Ureter (tissue), 1 donor: ENCODE measurements around the gene TBC1D8. TPM values are rescaled to one million over a fixed set of nuclear protein-coding genes. Genes with fewer than 3 reads are reported as not detected.

Experiments used
- DNase-seq: peaks from one replicate; pipeline ENCODE4 v3.0.0-alpha.2; 2020; ENCODE audit warnings: low spot score
- total RNA-seq: library from RNA; stranded (reverse); gene quantifications from one replicate; pipeline ENCODE4 v1.2.4, GENCODE V29; 2023
- donor health status: DM: yes; HTN: yes; CAD: no.

The TBC1D8 gene
- total RNA-seq, 1 donor from 2014 or later = 69.1 TPM

DNA sequence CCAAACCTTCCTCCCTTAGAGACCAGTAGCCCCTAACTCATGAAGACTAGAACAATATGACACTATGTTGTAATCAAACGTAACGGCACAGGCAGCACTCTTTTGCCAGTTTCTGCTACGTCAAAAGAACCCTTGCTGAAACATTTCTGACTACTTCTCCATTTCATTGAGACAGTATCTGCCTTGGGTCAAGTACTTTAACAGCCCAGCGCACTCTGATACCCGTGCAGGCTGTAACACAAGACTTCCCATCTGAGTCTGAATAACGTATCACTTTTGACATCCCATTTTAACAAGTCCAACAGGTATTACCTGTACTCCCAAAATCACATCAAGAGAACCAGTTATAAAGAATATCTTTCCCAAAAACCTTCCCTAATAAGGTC lies 38.4 kb downstream of the TBC1D8 start:
- DNase-seq = no peak

DNA sequence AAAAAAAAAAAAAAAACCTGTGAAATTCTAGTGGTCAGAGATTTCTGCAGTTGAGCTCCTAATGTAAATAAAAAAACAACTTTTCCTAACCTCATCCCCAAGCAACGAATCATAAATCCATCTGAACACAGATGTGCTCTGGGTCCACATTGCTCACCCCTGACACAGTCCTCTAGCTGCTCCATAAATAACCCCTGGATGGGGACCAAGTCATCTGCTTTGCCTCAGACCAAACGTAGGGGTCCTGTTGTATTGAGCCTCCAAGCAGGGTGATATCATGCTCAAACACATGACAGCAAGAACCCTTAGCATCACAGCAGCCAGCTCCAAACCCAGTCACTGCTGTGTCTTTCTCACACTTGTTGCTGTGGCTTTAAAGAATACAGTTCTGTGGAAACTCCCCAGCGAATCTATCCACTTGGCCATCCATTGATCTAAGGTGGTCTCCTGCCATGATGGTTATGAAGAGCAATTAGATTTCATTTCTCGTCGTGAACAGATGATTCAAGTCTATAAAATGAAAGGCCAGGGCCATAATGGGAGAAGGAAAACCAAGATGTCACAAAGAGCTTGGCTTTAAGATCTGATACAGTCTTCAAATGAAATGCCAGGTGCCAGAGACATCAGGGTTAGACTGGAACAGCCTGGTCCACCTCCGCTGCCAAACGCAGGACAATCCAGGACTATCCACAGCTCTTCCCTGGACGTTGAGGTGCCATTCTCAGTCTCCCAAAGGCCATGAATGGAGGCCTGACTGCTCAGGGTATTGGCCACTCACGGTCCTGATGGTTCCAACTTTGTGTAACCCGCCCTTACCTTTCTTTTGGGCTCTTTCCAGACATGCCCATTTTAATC lies 39.0 kb downstream of the TBC1D8 start:
- DNase-seq = no peak

DNA sequence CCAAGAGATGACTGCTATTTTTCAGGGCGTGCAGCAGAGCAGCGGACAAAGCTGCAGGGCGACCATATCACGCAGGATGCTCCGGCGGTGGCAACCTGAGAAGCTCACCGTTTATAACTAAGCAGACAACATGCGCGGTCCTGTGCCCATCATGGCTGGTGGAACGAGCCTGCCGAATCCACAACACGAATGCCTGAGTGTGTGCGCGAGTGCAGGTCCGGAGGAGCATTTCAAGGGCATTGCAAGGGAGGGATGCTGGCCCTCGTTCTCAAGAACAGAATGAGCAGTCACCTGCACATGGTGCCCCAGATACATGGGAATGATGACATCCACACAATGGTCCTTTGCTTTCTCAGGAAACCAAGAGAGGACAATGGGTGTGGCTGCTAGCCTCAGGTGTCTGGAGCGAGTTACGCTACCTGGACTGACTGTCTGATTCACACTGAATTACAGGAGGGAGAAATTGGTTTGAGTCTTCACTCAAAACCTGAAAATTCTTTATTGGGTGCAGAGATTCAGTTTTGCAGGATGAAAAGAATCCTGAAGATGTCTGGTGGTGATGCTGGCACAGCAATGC lies 39.8 kb downstream of the TBC1D8 start:
- DNase-seq = no peak

DNA sequence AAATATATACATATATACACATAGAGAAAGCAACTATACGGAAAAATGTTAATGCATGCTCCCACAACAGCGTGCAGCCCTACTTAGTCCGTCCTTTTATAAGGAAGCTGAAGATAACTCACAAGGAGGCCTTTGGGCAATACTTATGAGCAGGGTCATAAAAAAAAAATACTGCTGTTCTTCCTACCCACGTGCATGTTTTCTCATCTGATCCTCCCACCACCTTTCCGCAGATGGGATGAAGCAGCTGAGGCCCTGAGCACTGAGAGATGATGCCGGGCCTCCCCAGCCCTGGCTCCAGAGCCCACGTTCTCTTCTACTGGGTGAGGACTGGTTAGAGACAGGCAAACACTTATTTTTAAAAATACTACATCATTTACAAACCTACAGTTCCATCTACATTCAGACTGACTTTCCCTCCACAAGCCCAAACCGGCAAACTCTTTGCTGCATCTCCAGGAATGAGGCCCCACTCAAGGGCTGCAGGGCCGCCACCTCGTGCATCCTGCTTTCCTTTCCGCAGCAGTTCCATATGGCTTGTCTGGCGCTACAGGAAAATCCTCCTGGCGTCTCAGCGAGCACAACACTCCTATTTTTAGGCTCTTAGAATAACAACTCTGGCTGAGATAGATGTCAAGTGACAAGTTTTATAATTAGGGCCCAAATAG lies 41.6 kb downstream of the TBC1D8 start:
- DNase-seq = no peak

DNA sequence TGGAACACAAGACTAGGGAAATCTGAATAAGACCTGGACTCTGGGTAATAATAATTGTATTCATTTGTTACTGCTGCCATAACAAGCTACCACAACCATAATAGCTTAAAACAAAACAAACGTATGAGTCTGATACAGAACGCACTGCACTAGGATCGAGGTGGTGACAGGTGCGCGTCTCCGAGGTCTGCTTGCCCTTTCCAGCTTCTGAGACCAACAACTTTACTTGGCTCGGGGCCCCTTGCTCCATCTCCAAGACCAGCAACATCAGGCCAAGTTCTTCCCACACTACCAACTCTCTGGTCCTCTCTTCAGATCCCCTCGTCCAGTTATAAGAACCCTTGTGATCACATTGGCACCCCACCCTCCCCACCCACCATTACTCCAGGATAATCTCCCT lies 42.8 kb downstream of the TBC1D8 start:
- DNase-seq = no peak

DNA sequence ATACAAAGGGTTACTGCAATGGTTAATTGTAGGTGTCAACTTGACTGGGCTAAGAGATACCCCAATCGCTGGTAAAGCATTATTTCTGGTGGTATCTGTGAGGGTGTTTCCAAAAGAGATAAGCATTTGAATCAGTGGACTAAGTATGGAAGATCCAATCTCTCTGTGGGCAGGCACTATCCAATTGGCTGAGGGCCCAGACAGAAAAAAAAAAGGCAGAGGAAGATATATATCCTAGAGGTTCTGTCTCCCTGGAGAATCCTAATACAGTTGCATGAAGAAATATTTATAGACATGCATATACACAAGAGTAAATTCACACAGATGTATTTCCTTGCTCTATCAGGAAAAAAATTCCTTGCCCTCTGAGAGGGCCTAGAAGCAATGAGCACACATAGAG lies 43.9 kb downstream of the TBC1D8 start:
- no peak for DNase-seq

DNA sequence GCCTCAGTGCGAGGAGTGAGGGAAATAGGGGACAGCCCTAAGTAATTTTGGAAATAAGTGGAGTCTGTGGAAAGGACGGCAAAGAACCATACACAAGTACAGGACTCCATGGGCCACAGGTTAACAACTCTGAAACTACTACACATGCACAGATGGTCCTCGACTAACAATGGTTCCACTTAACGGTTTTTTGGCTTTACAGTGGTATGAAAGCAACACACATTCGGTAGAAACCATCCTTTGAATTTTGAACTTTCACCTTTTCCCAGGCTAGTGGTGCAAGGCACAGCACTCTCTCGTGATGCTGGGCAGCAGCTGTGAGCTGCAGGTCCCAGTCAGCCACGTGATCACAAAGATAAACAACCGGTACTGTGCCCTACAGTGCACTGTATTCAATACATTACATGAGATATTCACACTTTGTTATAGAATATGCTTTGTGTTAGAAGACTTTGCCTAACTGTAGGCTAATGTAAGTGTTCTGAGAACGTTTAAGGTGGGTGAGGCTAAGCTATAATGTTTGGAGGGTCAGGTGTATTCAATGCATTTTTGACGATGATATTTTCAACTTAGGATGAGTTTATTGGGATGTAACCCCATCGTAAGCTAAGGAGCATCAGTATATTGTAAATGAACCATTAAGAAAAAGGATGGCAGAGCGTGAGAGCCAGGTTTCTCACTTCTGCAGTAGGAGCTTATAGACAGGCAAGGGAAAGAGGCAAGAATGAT lies 44.6 kb downstream of the TBC1D8 start:
- no peak for DNase-seq

DNA sequence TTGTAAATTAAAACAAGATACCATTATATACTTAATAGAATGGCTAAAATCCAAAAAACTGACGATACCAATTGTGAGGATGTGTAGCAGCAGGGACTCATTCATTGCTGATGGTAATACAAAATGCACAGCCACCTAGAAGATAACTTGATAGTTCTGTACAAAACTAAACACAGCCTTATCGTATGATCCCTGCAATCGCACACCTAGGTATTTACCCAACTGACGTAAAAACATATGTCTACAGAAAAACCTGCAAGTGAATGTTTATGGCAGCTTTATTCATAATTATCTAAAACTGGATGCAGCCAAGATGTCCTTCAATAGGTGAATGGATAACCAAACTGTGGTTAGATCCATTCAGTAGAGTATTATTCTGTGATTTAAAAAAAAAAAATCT lies 45.5 kb downstream of the TBC1D8 start:
- no peak for DNase-seq

DNA sequence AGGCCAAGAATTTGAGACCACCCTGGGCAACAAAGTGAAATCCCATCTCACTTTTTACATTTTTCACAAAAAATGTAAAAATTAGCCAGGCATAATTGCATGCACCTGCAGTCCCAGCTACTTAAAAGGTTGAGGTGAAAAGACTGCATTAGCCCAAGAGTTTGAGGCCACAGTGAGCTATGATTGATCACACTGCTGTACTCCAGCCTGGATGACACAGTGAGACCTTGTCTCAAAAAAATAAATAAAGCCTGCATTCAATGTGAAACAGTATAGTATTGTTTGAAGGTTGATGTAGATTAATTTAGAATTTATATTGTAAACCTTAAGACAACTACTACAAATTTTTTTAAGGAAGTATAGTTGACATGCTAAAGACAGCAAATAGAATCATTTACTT lies 53.5 kb downstream of the TBC1D8 start:
- DNase-seq = no peak

DNA sequence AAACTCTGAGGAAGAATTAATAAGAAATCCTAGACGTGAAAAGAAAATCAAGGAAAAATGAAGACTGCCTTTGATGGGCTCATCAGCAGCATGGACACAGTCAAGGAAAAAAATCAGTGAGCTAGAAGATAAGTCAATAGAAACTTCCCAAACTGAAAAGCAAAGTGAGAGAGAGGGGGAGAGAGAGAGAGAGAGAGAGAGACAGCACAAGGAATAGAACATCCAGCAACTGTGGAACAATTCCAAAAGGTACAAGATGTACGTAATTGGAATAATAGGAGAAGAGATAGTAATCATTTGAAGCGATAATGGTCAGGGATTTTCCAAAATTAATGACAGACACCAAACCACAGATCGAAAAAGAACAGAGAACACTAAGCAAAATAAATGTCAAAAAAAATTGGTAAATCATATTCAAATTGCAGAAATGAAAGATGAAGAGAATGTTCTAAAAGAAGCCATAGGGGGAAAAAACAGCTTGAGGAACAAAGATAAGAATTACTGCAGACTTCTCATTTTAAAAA lies 54.5 kb downstream of the TBC1D8 start:
- DNase-seq = no peak

DNA sequence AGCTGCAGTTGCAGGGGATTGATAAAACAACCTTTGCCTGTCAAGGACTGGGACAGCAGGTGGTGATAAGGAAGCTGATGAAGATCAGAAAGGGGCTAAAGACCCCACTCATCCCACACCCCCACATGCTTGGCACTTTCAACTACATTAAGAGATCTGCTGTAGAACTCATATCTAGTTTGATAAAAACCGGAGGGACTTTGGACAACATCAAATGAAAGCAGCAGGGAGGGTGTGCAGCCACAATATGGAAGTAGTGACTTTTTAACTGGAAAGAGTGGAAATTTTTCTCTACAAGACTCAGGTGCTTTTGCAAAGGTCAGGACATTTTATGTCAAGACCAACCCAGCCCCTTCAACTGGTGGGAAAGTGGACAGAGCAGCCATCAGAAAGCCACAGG lies 56.8 kb downstream of the TBC1D8 start:
- DNase-seq = no peak

DNA sequence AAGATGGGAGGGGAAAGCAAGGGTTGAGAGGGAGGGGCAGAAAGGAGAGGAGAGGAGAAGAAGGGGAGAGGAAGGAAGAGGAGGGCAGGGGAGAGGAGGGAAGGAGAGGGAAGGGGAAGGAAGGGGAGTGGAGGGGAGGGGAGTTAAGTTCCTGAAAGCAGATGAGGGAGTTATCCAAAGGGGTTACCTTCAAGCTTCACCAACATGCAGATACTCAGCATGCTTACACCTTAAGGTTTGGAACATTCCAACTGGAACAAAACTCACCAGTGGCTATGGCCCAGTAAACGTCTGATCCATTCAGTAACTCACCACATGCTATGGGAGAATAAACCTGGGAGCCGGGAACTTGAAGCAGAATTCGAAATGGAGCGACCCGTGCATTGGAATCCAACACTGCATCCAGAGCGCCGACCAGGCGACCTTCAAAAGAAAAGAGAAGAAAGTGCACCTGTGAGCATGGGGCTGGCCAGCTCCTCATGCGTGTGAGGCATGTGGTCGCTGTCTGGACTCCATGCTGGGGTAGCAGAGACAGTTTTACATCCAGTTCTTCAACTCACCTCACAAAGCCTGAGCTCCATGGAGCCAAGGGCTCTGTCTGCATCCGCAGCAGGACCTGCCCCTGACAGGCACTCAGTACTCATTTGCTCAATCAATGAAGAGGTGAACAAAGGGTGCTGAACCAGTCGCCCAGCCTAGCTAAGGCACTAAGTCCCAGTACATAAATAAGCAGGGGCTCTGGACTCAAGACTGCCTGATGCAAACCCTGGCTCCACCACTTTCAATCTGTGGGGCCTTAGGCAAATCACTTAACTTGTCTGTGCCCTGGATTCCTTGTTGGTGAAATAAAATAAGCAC lies 61.0 kb downstream of the TBC1D8 start:
- no peak for DNase-seq

DNA sequence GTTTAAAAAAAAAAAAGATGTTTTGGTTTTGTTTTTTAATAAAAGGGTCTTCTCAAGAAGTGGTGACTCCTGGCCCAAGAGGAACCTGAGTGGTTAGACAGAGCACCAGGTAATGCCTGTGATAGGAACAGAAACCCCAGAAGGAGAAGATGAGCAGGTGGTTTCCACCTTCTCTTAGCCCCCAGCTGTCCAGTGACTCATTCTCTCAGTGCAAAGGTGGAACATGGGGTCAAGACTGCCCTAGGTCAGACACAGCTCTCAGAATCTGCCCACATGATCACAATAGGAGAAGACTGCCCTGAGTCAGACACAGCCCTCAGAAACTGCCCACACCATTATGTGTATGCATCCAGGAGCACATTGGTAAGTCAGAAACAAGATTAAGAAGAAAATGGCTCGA lies 61.8 kb downstream of the TBC1D8 start:
- no peak for DNase-seq

DNA sequence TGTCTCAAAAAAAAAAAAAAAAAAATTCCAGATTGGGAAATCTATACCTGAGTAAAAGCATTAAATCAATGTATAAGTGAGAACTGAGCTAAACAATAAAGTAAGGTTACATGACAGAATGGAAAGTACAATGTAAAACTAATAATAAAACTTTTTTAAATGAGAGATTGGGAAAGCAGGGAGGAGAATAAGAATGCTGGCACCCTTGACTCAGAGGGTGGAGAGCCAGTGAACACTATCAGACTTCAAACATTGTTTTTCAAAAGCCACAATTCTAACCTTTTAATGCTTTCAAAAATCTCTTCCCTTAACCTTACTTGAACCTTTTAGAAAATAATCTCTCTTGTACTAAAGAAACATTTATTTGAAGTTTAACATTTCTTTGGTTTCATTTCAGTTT lies 63.5 kb downstream of the TBC1D8 start:
- DNase-seq = no peak

DNA sequence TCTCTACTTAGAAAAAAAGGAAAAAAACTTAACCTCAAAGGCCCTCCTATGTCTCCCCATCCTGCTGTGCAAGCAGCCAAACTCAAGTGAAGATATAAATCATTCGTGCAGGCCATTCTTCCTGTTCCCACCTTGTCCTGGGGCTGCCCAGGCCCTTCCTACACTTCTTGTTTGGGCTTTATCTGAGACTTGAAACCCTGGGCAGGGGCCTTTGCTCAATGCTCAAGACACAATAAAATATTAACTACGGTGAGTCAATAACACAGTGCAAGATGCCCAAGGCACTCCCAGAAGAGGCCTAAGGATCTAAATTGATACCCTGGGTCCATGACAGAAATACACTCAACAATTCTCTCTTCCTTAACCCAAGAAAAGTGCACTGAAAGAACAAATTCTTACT lies 67.6 kb downstream of the TBC1D8 start:
- no peak for DNase-seq

DNA sequence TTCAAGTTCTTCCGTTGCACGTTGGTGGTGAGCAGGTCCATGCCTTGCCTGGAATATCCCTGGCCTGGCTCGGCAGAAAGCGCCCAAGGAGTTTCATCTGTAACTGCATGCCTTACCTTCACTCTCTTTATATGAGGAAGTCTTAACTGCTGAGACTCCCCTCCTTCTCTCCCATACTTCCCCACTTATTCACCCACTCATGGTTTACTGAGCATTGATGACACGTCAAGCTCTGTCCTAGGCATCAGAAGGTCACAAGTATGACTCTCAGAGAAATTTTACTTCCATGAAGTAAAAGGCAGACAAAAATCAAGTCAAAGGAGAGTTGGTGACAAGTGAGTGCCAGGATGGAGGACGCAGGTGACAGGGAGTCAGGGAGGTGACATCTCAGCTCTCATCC lies 68.2 kb downstream of the TBC1D8 start:
- no peak for DNase-seq

DNA sequence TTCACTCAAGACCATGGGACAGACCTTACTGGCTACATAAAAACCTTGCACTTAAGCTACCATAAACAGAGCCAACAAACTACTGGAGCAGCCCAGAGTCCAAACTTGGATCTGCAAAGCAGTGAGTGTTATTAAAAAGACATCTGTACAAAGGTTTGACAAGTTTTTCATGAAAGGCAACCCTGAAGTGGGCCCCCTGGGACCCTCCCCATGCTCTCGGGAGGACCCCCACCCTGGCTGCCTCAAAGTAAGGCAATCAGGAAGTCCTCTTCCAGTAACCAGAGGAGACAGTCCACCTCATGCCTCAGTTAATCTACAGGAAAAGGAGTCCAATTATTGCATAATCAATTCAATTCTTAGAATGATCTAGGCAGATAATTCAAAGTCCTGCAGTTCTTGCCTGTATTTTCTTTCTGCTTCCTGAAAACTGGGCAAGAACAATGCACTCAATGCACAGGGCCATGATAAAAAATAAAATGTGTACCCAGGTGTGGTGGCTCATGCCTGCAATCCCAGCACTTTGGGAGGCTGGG lies 69.7 kb downstream of the TBC1D8 start:
- no peak for DNase-seq

DNA sequence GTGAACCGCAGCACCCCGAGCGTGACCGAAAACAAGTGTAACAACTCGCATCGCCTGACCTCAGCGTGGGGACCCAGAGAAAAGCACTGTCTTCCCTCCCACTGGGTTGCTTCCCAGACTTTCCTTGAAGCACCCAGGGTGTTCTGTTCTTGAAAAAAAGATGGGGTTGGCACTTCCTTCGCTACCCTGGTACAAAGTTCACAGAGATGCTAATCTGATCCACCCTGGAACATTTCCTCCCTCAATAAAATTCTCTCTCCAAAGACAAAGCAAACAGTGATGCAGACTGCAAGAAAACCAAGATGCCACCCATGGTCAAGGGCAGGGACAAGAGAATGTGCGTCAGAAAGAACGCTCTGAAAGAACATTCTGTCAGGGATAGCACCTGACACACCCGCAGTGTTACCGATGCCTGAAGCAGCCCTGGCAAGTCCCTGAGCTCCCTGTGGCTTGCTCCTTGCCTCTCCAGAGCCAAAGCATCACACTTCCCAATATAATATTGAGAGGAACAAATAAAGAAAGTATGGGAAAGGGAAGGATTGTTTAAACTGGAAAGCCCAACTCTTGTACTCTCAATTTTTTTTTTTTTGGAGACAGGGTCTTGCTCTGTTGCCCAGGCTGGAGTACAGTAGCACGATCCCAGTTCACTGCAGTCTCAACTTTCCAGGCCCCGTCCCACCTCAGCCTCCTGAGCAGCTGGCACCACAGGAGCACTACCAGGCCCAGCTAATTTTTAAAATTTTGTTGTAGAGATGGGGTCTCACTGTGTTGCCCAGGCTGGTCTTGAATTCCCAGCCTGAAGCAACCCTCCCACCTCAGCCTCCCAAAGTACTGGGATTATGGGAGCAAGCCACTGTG lies 70.7 kb downstream of the TBC1D8 start:
- DNase-seq = peak; percentile 46

DNA sequence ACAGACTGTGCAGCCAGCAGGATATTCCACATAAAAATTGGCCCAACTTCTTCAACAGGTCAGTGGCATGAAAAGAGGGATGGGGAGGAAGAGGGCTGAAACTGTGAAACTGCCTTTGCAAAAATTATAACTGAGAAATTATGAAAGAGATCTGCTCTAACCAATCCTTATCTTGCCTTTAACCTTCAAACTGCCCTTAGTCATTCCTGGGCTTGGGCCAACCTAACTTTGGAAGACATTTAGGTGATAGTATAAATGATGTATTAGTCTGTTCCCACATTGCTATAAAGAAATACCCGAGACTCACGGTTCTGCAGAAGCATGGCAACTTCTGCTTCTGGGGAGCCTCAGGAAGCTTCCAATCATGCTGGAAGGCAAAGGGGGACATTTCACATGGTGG lies 74.6 kb downstream of the TBC1D8 start:
- DNase-seq = no peak
